Lower lobe of right lung (tissue), 2 donors: ENCODE results near the gene SH3PXD2B. TPM values are rescaled to one million over a fixed set of nuclear protein-coding genes. Genes with fewer than 3 reads are reported as not detected.

Source experiments
- ATAC-seq, 2 donors: fragments of 200-7000 bp; cut with Tn5 transposase; one replicate each; pipeline ENCODE4 v1.9.1; 2020 to 2022; ENCODE audit warnings: mild to moderate bottlenecking in 2 of 2, moderate library complexity in 2 of 2
- DNase-seq: peaks from one replicate; pipeline ENCODE4 v3.0.0-alpha.2; 2020
- H3K27ac ChIP-seq: fragments of 200-600 bp; one replicate; pipeline ENCODE4 v1.8.0; 2022
- H3K27me3 ChIP-seq: fragments of 200-600 bp; one replicate; pipeline ENCODE4 v1.8.0; 2022; ENCODE audit warnings: low read depth
- H3K36me3 ChIP-seq: fragments of 200-600 bp; one replicate; pipeline ENCODE4 v1.8.0; 2022; ENCODE audit warnings: mild to moderate bottlenecking
- H3K4me1 ChIP-seq: fragments of 200-600 bp; one replicate; pipeline ENCODE4 v1.8.0; 2022
- H3K4me3 ChIP-seq: fragments of 200-600 bp; one replicate; pipeline ENCODE4 v1.8.0; 2022; ENCODE audit warnings: mild to moderate bottlenecking
- H3K9me3 ChIP-seq: fragments of 200-600 bp; one replicate; pipeline ENCODE4 v1.8.0; 2022
- CTCF ChIP-seq: fragments of 200-600 bp; IDR thresholded peaks from one replicate; pipeline ENCODE4 v1.8.0; 2022; ENCODE audit warnings: antibody characterized with exemption, mild to moderate bottlenecking
- intact Hi-C: fragments of 100-400 bp; cut with DNase I; formaldehyde crosslinking; loops from one replicate; pipeline ENCODE4 v1.11.0; 2022
- total RNA-seq: library from RNA; stranded (reverse); fragmentation: NEBNext Ultra II Directional; extraction: Animal tissue kit (Norgen Biotek cat#: 25700); gene quantifications from one replicate; pipeline ENCODE4 v1.2.1, GENCODE V29; 2021
- donor health status: DM: no; HTN: yes; CAD: no; lungs with severe emphysema.

Gene SH3PXD2B
- total RNA-seq, 1 donor from 2014 or later: 49.8 TPM

- TF ChIP-seq CTCF: no peak
- H3K36me3 ChIP-seq: peaks cover 80% of the 10 kb centered on the region
- H3K27me3 ChIP-seq: no peaks in the 10 kb centered on the region
- no peaks in the 10 kb centered on the region for H3K4me1 ChIP-seq
- H3K9me3 ChIP-seq: no peaks in the 10 kb centered on the region
- no peak overlapping the region for H3K27ac ChIP-seq
- DNase-seq (no peak), ATAC-seq (no peak)
- intact Hi-C loops: no loop called here
- H3K4me3 ChIP-seq: no peak overlapping the region
Measured at GRCh38 chr5:172347496-172348052, 106.8 kb downstream of the SH3PXD2B start.

GRCh38 chr5:172345881-172346280 is 108.4 kb downstream of the SH3PXD2B start:
- DNase-seq: no peak
- Histone ChIP-seq H3K4me3 (no peak overlapping the region), H3K27ac (no peak overlapping the region), H3K4me1 (no peaks in the 10 kb centered on the region), H3K9me3 (no peaks in the 10 kb centered on the region), H3K27me3 (no peaks in the 10 kb centered on the region), H3K36me3 (peaks cover 78% of the 10 kb centered on the region)
- intact Hi-C loops: no loop called here
- TF ChIP-seq CTCF: no peak
- ATAC-seq: no peak

- ATAC-seq (no peak), DNase-seq (no peak)
- Histone ChIP-seq H3K36me3 (peaks cover 79% of the 10 kb centered on the region), H3K27ac (no peak overlapping the region), H3K27me3 (no peaks in the 10 kb centered on the region), H3K4me1 (no peaks in the 10 kb centered on the region), H3K9me3 (no peaks in the 10 kb centered on the region), H3K4me3 (no peak overlapping the region)
- no peak for TF ChIP-seq CTCF
- intact Hi-C loops: no loop called here
Measured at GRCh38 chr5:172344855-172345409, 109.4 kb downstream of the SH3PXD2B start.

GRCh38 chr5:172343741-172344140 is 110.6 kb downstream of the SH3PXD2B start:
- ATAC-seq: no peak
- DNase-seq: no peak
- Histone ChIP-seq H3K27ac (no peak overlapping the region), H3K4me1 (no peaks in the 10 kb centered on the region), H3K4me3 (no peak overlapping the region), H3K9me3 (no peaks in the 10 kb centered on the region), H3K36me3 (peaks cover 73% of the 10 kb centered on the region), H3K27me3 (no peaks in the 10 kb centered on the region)
- no peak for TF ChIP-seq CTCF
- intact Hi-C loops: no loop called here

- TF ChIP-seq CTCF: no peak
- H3K4me3 ChIP-seq: no peak overlapping the region
- no peaks in the 10 kb centered on the region for H3K4me1 ChIP-seq
- no peaks in the 10 kb centered on the region for H3K9me3 ChIP-seq
- no peak for ATAC-seq
- no peak overlapping the region for H3K27ac ChIP-seq
- no peaks in the 10 kb centered on the region for H3K27me3 ChIP-seq
- peaks cover 73% of the 10 kb centered on the region for H3K36me3 ChIP-seq
- intact Hi-C loops: no loop called here
- DNase-seq: no peak
Measured at GRCh38 chr5:172342918-172343317, 111.4 kb downstream of the SH3PXD2B start.
